Measurements from ENCODE around the gene DDB1.

The DDB1 gene

DNA sequence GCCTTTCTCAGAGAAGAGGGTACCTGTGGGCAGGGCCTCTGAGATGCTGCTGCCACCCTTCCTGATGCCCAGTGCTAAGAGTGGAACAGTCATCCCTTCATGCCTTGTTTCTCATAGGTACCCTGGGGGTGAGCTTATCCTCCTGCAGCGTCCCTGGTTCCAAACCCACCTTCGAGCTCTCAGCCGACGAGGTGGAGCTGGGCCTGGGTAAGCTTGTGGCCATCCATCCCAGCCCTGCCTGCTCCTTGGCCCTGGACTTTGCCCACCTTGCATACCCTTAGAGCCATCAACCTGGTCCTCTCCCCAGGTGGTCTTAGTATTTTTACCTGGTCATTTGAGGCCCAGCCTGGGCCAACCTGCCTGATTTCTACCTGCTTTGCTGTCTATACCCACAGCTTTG is 8.8 kb upstream of the DDB1 start:
- Histone ChIP-seq H3K27me3 (ENCODE audit: control insufficient read depth, low read length) (no peaks in the 10 kb centered on the region), H3K4me2 (ENCODE audit: low read length) (no peak overlapping the region), H3K9me2 (replicated peaks; ENCODE audit: control insufficient read depth, low read length) (no peaks in the 10 kb centered on the region), H3K4me1 (ENCODE audit: control insufficient read depth, low read length) (peaks cover 2% of the 10 kb centered on the region), H3K4me3 (ENCODE audit: low read length) (no peak overlapping the region), H4K20me1 (ENCODE audit: control insufficient read depth, insufficient read depth, low read depth, low read length) (no peaks in the 10 kb centered on the region), H3K27ac (ENCODE audit: low read depth, low read length) (no peak overlapping the region), H3F3A (ENCODE audit: control insufficient read depth, insufficient read depth) (0 out of 2 replicates have a peak, but pooled peaks cover 6% of the 10 kb centered on the region), H3K36me3 (ENCODE audit: control insufficient read depth, low read length) (peaks cover 31% of the 10 kb centered on the region), H3K9me3 (ENCODE audit: control insufficient read depth, insufficient read depth, low read length) (no peaks in the 10 kb centered on the region), H3K79me2 (ENCODE audit: control insufficient read depth, low read length) (no peaks in the 10 kb centered on the region)
- TF ChIP-seq, protein P1, sequence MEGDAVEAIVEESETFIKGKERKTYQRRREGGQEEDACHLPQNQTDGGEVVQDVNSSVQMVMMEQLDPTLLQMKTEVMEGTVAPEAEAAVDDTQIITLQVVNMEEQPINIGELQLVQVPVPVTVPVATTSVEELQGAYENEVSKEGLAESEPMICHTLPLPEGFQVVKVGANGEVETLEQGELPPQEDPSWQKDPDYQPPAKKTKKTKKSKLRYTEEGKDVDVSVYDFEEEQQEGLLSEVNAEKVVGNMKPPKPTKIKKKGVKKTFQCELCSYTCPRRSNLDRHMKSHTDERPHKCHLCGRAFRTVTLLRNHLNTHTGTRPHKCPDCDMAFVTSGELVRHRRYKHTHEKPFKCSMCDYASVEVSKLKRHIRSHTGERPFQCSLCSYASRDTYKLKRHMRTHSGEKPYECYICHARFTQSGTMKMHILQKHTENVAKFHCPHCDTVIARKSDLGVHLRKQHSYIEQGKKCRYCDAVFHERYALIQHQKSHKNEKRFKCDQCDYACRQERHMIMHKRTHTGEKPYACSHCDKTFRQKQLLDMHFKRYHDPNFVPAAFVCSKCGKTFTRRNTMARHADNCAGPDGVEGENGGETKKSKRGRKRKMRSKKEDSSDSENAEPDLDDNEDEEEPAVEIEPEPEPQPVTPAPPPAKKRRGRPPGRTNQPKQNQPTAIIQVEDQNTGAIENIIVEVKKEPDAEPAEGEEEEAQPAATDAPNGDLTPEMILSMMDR (IDR thresholded peaks at IDR 0.05; ENCODE audit: low read depth, low read length, poor library complexity, severe bottlenecking) = no peak
- TF ChIP-seq EZH2phosphoT487 (IDR thresholded peaks at IDR 0.05; ENCODE audit: borderline replicate concordance, low read length) = no peak

DNA sequence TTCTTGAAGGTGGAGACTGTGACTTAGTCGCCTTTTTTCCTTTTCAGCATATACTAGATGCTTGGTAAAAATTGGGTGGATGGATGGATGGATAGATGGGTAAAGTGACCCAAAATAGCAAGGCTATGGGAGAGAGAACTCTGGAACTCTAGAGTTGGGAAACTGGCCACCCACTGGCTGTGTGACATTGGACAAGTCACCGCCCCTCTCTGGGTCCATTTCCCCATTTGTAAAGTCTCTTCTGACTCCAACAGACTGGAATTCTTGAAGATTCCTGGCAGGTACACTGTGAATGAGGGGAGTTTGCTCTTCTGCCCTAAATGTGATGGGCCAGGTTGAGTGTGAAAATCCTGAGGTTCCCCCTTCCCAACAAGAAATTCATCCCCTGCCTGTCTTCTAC is 8.1 kb upstream of the DDB1 start:
- Histone ChIP-seq H3K9me3 (ENCODE audit: control insufficient read depth, insufficient read depth, low read length) (no peaks in the 10 kb centered on the region), H3K79me2 (ENCODE audit: control insufficient read depth, low read length) (no peaks in the 10 kb centered on the region), H3K4me2 (ENCODE audit: low read length) (no peak overlapping the region), H3F3A (ENCODE audit: control insufficient read depth, insufficient read depth) (0 out of 2 replicates have a peak, but pooled peaks cover 6% of the 10 kb centered on the region), H3K27me3 (ENCODE audit: control insufficient read depth, low read length) (no peaks in the 10 kb centered on the region), H3K27ac (ENCODE audit: low read depth, low read length) (no peak overlapping the region), H3K4me3 (ENCODE audit: low read length) (no peak overlapping the region), H4K20me1 (ENCODE audit: control insufficient read depth, insufficient read depth, low read depth, low read length) (no peaks in the 10 kb centered on the region), H3K9me2 (replicated peaks; ENCODE audit: control insufficient read depth, low read length) (no peaks in the 10 kb centered on the region), H3K36me3 (ENCODE audit: control insufficient read depth, low read length) (peaks cover 28% of the 10 kb centered on the region), H3K4me1 (ENCODE audit: control insufficient read depth, low read length) (peaks cover 9% of the 10 kb centered on the region)
- TF ChIP-seq, protein P1 (IDR thresholded peaks at IDR 0.05; ENCODE audit: low read depth, low read length, poor library complexity, severe bottlenecking) = no peak
- TF ChIP-seq EZH2phosphoT487 (IDR thresholded peaks at IDR 0.05; ENCODE audit: borderline replicate concordance, low read length) = no peak

DNA sequence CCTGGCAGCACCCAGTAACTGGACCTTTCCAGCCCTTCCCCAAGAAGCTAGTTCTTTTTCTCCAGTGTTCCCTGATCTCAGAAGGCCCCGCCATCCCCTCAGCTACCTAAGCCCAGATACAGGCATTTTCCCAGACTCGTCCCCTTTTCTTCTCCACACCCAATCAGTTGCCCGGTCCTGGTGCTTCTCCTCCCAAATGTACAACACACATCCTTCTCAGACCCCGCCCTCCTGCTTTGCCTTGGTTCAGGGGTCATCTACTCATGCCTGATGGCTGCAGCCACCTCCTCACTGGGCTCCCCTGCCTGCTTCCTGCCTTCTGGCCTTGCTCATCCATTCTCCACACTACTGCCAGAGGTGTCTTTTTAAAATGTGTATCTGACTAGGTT is 6.6 kb upstream of the DDB1 start:
- Histone ChIP-seq H3F3A (ENCODE audit: control insufficient read depth, insufficient read depth) (0 out of 2 replicates have a peak, but pooled peaks cover 4% of the 10 kb centered on the region), H3K4me1 (ENCODE audit: control insufficient read depth, low read length) (peaks cover 24% of the 10 kb centered on the region), H3K4me2 (ENCODE audit: low read length) (no peak overlapping the region), H3K79me2 (ENCODE audit: control insufficient read depth, low read length) (no peaks in the 10 kb centered on the region), H3K27ac (ENCODE audit: low read depth, low read length) (no peak overlapping the region), H3K4me3 (ENCODE audit: low read length) (no peak overlapping the region), H3K9me3 (ENCODE audit: control insufficient read depth, insufficient read depth, low read length) (no peaks in the 10 kb centered on the region), H3K9me2 (replicated peaks; ENCODE audit: control insufficient read depth, low read length) (no peaks in the 10 kb centered on the region), H3K27me3 (ENCODE audit: control insufficient read depth, low read length) (no peaks in the 10 kb centered on the region), H3K36me3 (ENCODE audit: control insufficient read depth, low read length) (peaks cover 16% of the 10 kb centered on the region), H4K20me1 (ENCODE audit: control insufficient read depth, insufficient read depth, low read depth, low read length) (no peaks in the 10 kb centered on the region)
- TF ChIP-seq, protein P1 (IDR thresholded peaks at IDR 0.05; ENCODE audit: low read depth, low read length, poor library complexity, severe bottlenecking) = no peak
- no peak for TF ChIP-seq EZH2phosphoT487 (IDR thresholded peaks at IDR 0.05; ENCODE audit: borderline replicate concordance, low read length)
